GM06990 (cell line): ENCODE data around the gene POGZ.

Experiments used
- DNase-seq: peaks from one replicate; pipeline ENCODE4 v3.0.0-alpha.2; 2011; ENCODE audit not compliant: insufficient read length; ENCODE audit errors: extremely low read depth
- H3K27me3 ChIP-seq: replicated peaks from 2 replicates; pipeline ENCODE4 v1.6.0; 2011; ENCODE audit warnings: low read length; ENCODE audit not compliant: control insufficient read depth, insufficient read depth
- H3K36me3 ChIP-seq: 2 replicates; pipeline ENCODE4 v1.5.1; 2011; ENCODE audit warnings: low read length; ENCODE audit not compliant: control insufficient read depth, insufficient read depth
- H3K4me3 ChIP-seq: replicated peaks from 2 replicates; pipeline ENCODE4 v1.5.1; 2011; ENCODE audit warnings: low read depth, mild to moderate bottlenecking, control low read depth, low read length
- TF ChIP-seq, protein P1 (sequence below): IDR thresholded peaks from 2 replicates; pipeline ENCODE4 v1.5.1; 2011; ENCODE audit warnings: low read length, control low read depth, mild to moderate bottlenecking, inconsistent platforms; ENCODE audit not compliant: insufficient read depth, poor library complexity, severe bottlenecking

The POGZ gene

DNA sequence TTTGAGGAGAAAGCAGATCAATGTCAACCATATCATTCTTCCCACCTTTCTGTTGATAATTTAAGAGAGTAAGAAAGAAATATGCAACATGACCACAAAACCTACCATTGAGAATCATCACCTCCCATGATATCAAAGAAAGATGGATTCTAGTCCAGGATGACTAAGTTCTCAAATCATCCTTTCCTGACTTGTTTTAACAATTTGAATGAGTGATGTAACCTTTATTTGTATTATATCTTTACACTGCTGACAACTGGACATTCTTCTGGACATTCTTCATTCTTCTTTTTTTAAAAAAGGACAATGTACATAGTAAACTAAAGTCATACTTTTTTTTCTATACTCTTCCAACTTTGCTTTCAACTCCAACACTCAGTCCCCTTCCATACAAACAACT is 50.4 kb downstream of the POGZ start:
- Histone ChIP-seq H3K36me3 (peaks cover 38% of the 10 kb centered on the region), H3K4me3 (no peak overlapping the region), H3K27me3 (no peaks in the 10 kb centered on the region)
- TF ChIP-seq, protein P1, sequence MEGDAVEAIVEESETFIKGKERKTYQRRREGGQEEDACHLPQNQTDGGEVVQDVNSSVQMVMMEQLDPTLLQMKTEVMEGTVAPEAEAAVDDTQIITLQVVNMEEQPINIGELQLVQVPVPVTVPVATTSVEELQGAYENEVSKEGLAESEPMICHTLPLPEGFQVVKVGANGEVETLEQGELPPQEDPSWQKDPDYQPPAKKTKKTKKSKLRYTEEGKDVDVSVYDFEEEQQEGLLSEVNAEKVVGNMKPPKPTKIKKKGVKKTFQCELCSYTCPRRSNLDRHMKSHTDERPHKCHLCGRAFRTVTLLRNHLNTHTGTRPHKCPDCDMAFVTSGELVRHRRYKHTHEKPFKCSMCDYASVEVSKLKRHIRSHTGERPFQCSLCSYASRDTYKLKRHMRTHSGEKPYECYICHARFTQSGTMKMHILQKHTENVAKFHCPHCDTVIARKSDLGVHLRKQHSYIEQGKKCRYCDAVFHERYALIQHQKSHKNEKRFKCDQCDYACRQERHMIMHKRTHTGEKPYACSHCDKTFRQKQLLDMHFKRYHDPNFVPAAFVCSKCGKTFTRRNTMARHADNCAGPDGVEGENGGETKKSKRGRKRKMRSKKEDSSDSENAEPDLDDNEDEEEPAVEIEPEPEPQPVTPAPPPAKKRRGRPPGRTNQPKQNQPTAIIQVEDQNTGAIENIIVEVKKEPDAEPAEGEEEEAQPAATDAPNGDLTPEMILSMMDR: no peak
- no peak for DNase-seq

DNA sequence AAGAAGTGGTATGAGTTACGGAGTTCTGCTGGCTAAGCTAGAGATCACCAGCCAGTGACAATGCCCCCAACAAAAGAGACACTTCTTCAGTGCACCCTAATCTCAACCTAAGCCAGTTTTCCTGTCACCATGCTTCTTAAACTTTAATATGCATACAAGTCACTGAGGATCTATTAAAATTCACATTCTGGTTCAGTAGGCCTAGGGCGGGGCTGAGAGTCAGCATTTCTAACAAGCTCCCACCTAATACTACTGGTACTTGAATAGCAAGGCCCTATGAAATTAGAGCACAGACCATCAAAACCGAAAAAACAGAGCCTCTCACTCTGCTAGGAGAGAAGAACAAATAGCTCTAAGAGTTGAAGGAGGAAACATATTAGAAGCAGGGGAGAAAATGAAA is 52.0 kb downstream of the POGZ start:
- no peaks in the 10 kb centered on the region for H3K27me3 ChIP-seq
- DNase-seq: no peak
- TF ChIP-seq, protein P1: no peak
- H3K4me3 ChIP-seq: no peak overlapping the region
- H3K36me3 ChIP-seq: peaks cover 39% of the 10 kb centered on the region

DNA sequence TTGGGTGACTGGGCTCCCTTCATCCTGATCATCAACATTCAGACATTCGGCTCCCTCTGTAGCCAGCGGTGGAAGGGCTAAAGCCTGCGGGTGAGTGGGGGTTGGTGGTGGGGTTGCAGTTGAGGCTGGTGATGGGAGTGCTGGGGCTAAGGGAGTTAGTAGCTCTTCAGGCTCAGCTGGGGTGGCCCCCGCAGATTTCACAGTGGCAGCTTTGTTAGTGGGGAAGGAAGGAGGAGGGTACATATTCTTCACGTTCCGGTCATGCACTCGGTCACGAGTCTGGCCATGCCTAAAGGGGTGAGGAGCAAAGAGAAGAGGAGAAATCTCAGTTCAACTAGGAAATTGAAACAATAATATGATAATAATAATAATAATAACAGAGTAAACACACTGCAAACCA is 53.1 kb downstream of the POGZ start:
- Histone ChIP-seq H3K27me3 (no peaks in the 10 kb centered on the region), H3K36me3 (peaks cover 39% of the 10 kb centered on the region), H3K4me3 (no peak overlapping the region)
- TF ChIP-seq, protein P1: no peak
- no peak for DNase-seq

DNA sequence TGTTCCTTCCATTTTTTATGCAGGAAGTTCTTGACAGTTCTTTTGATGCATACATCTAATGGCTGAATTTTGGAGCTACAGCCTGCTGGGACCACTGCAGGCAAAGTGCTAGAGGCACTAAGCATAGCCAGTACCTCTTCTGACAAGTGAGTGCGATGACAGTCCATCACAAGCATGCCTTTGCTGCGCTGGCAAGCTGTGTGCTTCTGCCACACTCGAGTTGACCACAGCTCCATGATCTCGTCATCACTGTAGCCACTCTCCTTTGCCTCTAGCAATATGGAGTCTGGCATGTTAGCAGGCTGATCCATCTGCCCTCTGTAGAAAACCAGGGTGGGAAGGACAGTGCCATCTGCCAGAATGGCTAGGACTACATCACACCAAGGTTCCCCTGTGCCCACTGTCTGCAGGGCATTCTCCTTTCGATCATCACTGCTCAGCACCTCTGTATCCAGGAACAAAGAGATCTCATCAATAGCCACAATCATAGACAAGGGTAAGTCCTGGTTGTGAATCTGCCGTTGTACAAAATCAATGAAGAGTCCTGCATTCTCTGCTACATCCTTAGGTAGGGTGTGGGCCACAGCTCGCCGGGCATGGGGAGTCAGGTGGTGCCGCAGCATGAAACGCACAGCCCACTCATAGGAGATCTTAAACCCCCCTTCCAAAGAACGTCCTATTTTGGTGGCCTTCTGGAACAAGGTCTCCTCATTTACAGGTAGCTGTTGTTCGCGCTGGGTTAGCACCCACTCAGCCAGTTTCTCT is 53.9 kb downstream of the POGZ start:
- H3K4me3 ChIP-seq: no peak overlapping the region
- peaks cover 38% of the 10 kb centered on the region for H3K36me3 ChIP-seq
- H3K27me3 ChIP-seq: no peaks in the 10 kb centered on the region
- no peak for DNase-seq
- TF ChIP-seq, protein P1: no peak

DNA sequence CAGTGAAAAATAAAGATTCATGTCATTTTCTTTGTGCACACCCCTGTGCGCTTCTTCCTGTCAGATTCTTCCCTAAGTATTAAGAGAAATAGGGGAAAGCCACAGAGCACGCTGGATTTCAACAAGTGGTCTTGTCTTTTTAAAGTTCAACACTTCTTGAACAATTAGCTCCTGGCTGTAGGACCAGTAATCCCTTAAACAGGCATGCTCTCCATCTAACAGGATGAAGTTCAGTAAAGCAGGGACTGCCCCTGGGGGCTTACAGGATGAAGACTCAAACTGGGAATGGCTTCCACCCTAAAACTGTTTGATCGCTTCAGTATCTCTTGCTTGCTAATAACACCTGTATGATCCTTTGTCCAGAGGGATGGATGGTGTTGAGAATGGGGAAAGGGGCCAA is 55.7 kb downstream of the POGZ start:
- DNase-seq: no peak
- TF ChIP-seq, protein P1: no peak
- Histone ChIP-seq H3K27me3 (no peaks in the 10 kb centered on the region), H3K36me3 (peaks cover 36% of the 10 kb centered on the region), H3K4me3 (no peak overlapping the region)

DNA sequence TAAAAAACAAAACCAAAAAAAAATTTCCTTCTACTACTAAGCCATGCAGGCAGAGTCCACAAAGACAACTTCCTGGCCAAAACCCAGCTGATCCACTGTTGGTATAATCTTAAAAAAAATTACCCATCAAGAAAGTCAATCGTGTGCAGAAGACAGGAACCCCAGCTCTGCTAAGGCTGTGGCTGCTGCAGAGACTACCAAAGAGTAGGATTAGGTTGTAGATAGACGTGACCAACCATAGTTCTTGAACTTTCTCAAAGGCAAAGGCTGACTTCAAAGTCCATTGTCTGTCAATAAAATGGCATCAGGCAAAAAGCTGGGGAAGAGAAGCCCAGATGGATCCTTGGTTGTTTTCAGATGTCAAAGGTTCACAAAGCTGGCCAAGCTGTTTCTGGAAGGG is 56.5 kb downstream of the POGZ start:
- TF ChIP-seq, protein P1: no peak
- peaks cover 29% of the 10 kb centered on the region for H3K36me3 ChIP-seq

More for the DNA sequence above, 56.5 kb downstream of the POGZ start:
- H3K4me3 ChIP-seq: no peak overlapping the region
- DNase-seq: no peak
- H3K27me3 ChIP-seq: no peaks in the 10 kb centered on the region
